H1 (cell line): Measurements from ENCODE around the gene DIP2C.

Experiments
- BACH1 ChIP-seq: IDR thresholded peaks from 2 replicates; pipeline ENCODE4 v1.6.1; 2012; ENCODE audit warnings: low read length, improper control_type of control experiment
- CTCF ChIP-seq, 3 experiments: IDR thresholded peaks; 1 replicate in 2 of 3; 2 replicates in 1 of 3; pipeline versions ENCODE4 v1.5.1 to v1.6.1; 2011; ENCODE audit warnings: low read length in 3 of 3, mild to moderate bottlenecking in 3 of 3, inconsistent platforms in 2 of 3, low read depth in 1 of 3, moderate library complexity in 1 of 3; ENCODE audit not compliant: insufficient read depth in 1 of 3; ENCODE audit errors: control extremely low read depth in 1 of 3
- EP300 ChIP-seq, 2 experiments: IDR thresholded peaks; 1 replicate in 1 of 2; 2 replicates in 1 of 2; pipeline ENCODE4 v1.6.1; 2011 to 2012; ENCODE audit warnings: low read depth in 2 of 2, low read length in 2 of 2, mild to moderate bottlenecking in 2 of 2, borderline replicate concordance in 1 of 2, inconsistent platforms in 1 of 2, moderate library complexity in 1 of 2
- HDAC2 ChIP-seq, 2 experiments: fragments of 300-600 bp in 1 of 2; sonication (generic) in 1 of 2; IDR thresholded peaks; 2 replicates each; pipeline ENCODE4 v1.6.1; 2011 to 2012; ENCODE audit warnings: low read depth in 2 of 2, low read length in 2 of 2, mild to moderate bottlenecking in 2 of 2, moderate library complexity in 2 of 2, borderline replicate concordance in 1 of 2, inconsistent platforms in 1 of 2
- JUN ChIP-seq: IDR thresholded peaks from 2 replicates; pipeline ENCODE4 v1.6.1; 2011; ENCODE audit warnings: low read depth, mild to moderate bottlenecking, improper control_type of control experiment, low read length
- PHF8 ChIP-seq: fragments of 200-600 bp; sonication (generic); conservative IDR thresholded peaks from 2 replicates; pipeline ENCODE4 v1.7.1; 2012; ENCODE audit warnings: low read depth, mild to moderate bottlenecking, inconsistent platforms, low read length, moderate library complexity
- POLR2AphosphoS5 ChIP-seq: IDR thresholded peaks from 2 replicates; pipeline ENCODE4 v1.6.1; 2011; ENCODE audit warnings: low read depth, low read length
- RAD21 ChIP-seq, 2 experiments: IDR thresholded peaks in 1 of 2; conservative IDR thresholded peaks in 1 of 2; 2 replicates each; pipeline ENCODE4 v1.6.1; 2011; ENCODE audit warnings: low read depth in 2 of 2, low read length in 2 of 2, improper control_type of control experiment in 1 of 2, inconsistent platforms in 1 of 2, mild to moderate bottlenecking in 1 of 2, moderate library complexity in 1 of 2
- SRF ChIP-seq: IDR thresholded peaks from 2 replicates; pipeline ENCODE4 v1.6.1; 2011; ENCODE audit warnings: mild to moderate bottlenecking, low read depth, low read length, moderate library complexity

GRCh38 chr10:306007-306674 lies 383.3 kb downstream of the DIP2C start:
- TF ChIP-seq SRF (no peak), CTCF (IDR thresholded peaks at IDR 0.05; ENCODE audit: control extremely low read depth in 1 of 3, insufficient read depth in 1 of 3, low read depth in 1 of 3, low read length in 3 of 3) (no peak), EP300 (IDR thresholded peaks at IDR 0.05; ENCODE audit: borderline replicate concordance in 1 of 2, low read depth in 2 of 2, low read length in 2 of 2) (no peak), RAD21 (IDR thresholded peaks at IDR 0.05 in 1 of 2, conservative IDR thresholded peaks at IDR 0.05 in 1 of 2; ENCODE audit: low read depth in 2 of 2, low read length in 2 of 2) (no peak), POLR2AphosphoS5 (no peak), HDAC2 (IDR thresholded peaks at IDR 0.05; ENCODE audit: borderline replicate concordance in 1 of 2, low read depth in 2 of 2, low read length in 2 of 2) (no peak), JUN (no peak), PHF8 (no peak), BACH1 (no peak)
